GM23338 (cell line): ENCODE data around the gene SIDT1.

Experiments used
- EZH2 ChIP-seq: fragments of 200-600 bp; sonication (generic); IDR thresholded peaks from one replicate; pipeline ENCODE4 v1.8.0; 2017; ENCODE audit warnings: antibody characterized with exemption, mild to moderate bottlenecking, low read depth; ENCODE audit not compliant: unreplicated experiment
- NANOG ChIP-seq: IDR thresholded peaks from 2 replicates; pipeline ENCODE4 v1.6.1; 2016; ENCODE audit warnings: antibody characterized with exemption, borderline replicate concordance
- POLR2AphosphoS5 ChIP-seq: IDR thresholded peaks from 2 replicates; pipeline ENCODE4 v1.6.1; 2016; ENCODE audit warnings: antibody characterized with exemption, low read depth
- TF ChIP-seq, protein P1 (sequence below), 2 experiments: fragments of 200-600 bp in 1 of 2; sonication (generic) in 1 of 2; conservative IDR thresholded peaks; 2 replicates each; pipeline versions ENCODE4 v1.5.1 to v1.6.1; 2016 to 2017; ENCODE audit warnings: antibody characterized with exemption in 2 of 2, low read depth in 2 of 2, mild to moderate bottlenecking in 2 of 2, moderate library complexity in 1 of 2
- TF ChIP-seq, protein P2 (sequence below): IDR thresholded peaks from 2 replicates; pipeline ENCODE4 v1.6.1; 2016; ENCODE audit warnings: antibody characterized with exemption

DNA sequence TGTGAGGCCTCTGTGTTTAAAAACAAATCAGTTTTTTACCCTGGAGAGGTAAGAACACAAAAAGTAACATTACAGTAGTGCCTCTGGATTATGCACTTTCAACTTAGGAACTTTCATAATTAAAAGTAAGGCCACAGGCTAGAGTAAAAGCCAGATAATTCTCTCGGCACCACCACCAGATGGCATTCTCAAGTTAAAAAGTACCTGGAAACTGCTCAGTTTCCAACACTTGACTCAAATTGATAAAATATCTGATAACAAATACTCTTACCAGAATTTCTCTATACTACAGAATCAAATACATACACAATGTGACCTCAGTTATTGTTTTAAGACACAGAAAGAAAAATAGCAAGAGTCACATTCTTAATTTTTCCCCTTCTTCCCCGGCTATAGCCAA, 37.3 kb upstream of the SIDT1 start:
- TF ChIP-seq POLR2AphosphoS5 (no peak), EZH2 (no peak), NANOG (no peak)
- TF ChIP-seq, protein P1, sequence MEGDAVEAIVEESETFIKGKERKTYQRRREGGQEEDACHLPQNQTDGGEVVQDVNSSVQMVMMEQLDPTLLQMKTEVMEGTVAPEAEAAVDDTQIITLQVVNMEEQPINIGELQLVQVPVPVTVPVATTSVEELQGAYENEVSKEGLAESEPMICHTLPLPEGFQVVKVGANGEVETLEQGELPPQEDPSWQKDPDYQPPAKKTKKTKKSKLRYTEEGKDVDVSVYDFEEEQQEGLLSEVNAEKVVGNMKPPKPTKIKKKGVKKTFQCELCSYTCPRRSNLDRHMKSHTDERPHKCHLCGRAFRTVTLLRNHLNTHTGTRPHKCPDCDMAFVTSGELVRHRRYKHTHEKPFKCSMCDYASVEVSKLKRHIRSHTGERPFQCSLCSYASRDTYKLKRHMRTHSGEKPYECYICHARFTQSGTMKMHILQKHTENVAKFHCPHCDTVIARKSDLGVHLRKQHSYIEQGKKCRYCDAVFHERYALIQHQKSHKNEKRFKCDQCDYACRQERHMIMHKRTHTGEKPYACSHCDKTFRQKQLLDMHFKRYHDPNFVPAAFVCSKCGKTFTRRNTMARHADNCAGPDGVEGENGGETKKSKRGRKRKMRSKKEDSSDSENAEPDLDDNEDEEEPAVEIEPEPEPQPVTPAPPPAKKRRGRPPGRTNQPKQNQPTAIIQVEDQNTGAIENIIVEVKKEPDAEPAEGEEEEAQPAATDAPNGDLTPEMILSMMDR (conservative IDR thresholded peaks at IDR 0.05; ENCODE audit: low read depth in 2 of 2), result peak; percentile 58 to 61
- TF ChIP-seq, protein P2, sequence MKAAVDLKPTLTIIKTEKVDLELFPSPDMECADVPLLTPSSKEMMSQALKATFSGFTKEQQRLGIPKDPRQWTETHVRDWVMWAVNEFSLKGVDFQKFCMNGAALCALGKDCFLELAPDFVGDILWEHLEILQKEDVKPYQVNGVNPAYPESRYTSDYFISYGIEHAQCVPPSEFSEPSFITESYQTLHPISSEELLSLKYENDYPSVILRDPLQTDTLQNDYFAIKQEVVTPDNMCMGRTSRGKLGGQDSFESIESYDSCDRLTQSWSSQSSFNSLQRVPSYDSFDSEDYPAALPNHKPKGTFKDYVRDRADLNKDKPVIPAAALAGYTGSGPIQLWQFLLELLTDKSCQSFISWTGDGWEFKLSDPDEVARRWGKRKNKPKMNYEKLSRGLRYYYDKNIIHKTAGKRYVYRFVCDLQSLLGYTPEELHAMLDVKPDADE, result no peak
